ENCODE measurements around the gene DBN1. TPM values are rescaled to one million over a fixed set of nuclear protein-coding genes. Genes with fewer than 3 reads are reported as not detected.

Gene DBN1
- total RNA-seq, 1 donor from 2014 or later, result 21.8 TPM

DNA sequence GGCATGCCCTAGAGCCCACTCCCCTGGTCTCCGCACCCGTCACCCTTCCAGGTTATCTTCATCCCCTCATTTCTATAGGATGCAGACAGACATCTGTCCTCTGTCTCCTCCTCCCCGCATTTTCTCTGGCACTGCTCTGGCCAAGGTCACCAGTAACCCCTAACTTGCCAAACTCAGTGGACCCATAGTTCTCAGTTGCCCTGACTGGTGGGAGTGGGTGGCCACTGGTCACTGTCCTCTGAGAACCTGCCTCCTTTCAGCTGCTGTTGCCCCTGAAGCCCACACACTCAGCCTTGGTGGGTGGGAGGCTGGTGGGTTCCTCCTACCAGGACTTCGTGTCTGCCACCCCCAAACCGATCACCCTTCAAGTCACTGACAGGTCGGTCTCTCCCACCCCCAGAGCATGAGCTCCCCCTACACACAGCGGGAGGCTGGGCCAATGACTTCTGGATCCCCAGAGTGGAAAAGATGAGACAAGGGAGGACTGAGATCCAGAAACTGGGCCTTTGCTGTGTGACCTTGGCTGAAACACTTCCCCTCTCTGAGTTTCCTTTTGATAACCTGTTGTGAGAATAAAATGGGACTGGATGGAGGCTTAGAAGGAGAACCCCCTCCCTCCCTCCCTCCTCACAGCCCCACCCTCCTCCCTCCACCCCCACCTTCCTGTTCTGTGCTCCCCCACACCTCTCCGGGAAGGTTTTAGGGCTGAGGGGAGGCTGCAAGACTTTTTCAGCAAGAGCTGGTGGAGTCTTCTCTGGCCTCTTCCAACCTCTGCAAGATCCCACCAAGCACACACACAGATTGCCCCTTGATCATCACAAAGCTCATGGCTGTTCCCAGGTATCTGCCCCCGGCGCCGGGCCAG lies 2.4 kb upstream of the DBN1 start:
- intact Hi-C loops (cut with micrococcal nuclease), result no loop called here
- DNase-seq, result no peak
- peaks cover 74% of the 10 kb centered on the region for H3K4me1 ChIP-seq

DNA sequence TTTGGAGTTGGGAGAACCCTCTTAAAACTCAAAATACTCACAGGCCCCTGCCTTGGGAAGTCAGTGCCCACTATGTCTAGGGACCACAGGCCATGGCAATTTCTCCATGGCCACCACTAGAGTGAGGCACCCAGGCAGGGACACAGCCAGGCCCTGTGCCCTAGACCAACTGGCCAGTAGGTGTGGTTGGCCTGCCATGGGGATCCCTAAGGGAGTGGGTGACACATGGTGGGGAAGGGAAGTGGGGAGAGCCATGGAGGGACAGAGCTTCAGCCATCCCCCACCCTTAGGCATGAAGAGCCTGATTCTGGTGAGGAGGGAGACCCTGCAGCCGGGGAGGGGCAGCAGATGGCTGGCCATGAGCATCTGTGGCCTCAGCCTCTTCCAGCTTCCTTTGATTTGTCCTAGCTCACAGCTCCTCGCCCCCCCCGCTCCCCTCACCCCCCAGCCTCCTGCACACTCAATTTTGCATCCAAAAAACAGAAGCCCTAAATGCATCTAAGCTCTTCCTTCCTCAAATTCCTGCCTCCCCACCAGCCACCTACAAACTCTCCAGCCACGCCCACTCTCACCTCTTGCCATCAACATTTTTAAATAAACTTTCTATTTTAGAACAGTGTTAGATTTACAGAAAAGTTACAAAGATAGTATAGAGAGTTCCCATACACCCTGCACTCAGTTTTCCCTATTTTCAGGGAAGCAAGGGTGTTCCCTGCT lies 1.6 kb upstream of the DBN1 start:
- intact Hi-C loops (cut with micrococcal nuclease), result no loop called here
- TF ChIP-seq, protein P1, sequence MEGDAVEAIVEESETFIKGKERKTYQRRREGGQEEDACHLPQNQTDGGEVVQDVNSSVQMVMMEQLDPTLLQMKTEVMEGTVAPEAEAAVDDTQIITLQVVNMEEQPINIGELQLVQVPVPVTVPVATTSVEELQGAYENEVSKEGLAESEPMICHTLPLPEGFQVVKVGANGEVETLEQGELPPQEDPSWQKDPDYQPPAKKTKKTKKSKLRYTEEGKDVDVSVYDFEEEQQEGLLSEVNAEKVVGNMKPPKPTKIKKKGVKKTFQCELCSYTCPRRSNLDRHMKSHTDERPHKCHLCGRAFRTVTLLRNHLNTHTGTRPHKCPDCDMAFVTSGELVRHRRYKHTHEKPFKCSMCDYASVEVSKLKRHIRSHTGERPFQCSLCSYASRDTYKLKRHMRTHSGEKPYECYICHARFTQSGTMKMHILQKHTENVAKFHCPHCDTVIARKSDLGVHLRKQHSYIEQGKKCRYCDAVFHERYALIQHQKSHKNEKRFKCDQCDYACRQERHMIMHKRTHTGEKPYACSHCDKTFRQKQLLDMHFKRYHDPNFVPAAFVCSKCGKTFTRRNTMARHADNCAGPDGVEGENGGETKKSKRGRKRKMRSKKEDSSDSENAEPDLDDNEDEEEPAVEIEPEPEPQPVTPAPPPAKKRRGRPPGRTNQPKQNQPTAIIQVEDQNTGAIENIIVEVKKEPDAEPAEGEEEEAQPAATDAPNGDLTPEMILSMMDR (IDR thresholded peaks at IDR 0.05; ENCODE audit: borderline replicate concordance), result no peak
- DNase-seq, result no peak
- peaks cover 77% of the 10 kb centered on the region for H3K4me1 ChIP-seq
- H3K9me3 ChIP-seq (replicated peaks), result no peaks in the 10 kb centered on the region
- H3K4me3 ChIP-seq, result no peak overlapping the region
- peak overlapping the region; percentile 92 for H3K27ac ChIP-seq (replicated peaks)
- H3K27me3 ChIP-seq (ENCODE audit: low read depth), result peaks cover 76% of the 10 kb centered on the region
- H3K36me3 ChIP-seq, result no peaks in the 10 kb centered on the region

More for the DNA sequence above, 2.4 kb upstream of the DBN1 start:
- Histone ChIP-seq H3K4me3 (no peak overlapping the region), H3K27me3 (ENCODE audit: low read depth) (peaks cover 68% of the 10 kb centered on the region), H3K27ac (replicated peaks) (peak overlapping the region; percentile 47), H3K36me3 (no peaks in the 10 kb centered on the region), H3K9me3 (replicated peaks) (no peaks in the 10 kb centered on the region)
- TF ChIP-seq, protein P1 (IDR thresholded peaks at IDR 0.05; ENCODE audit: borderline replicate concordance), result no peak

DNA sequence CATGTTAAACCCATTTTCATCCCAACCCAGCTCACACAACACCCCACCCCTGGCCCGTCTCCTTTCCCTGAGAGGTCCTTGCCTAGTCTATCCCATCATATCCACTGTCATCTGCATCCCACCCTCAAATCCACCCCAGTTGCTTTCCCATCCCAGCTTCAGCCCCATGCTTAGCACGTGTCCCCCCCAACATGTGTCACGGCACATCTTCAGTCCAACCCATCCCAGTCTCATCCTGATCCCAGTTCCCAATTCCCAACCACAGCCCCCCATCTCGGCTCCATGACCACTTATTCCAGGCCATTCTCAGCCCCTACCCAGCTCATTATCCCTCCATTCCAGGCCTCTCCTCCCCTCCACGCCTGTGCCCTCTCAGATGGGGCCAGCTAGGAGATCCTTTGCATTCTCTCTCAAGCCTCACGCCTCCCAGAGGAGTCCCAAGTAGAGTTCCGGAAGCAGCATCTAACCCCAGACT lies 605 bp upstream of the DBN1 start:
- Histone ChIP-seq H3K27ac (replicated peaks) (peak overlapping the region; percentile 92), H3K36me3 (no peaks in the 10 kb centered on the region), H3K4me1 (peaks cover 77% of the 10 kb centered on the region), H3K9me3 (replicated peaks) (no peaks in the 10 kb centered on the region), H3K4me3 (peak overlapping the region; percentile 79), H3K27me3 (ENCODE audit: low read depth) (peaks cover 85% of the 10 kb centered on the region)
- intact Hi-C loops (cut with micrococcal nuclease), result no loop called here
- no peak for DNase-seq
- TF ChIP-seq, protein P1 (IDR thresholded peaks at IDR 0.05; ENCODE audit: borderline replicate concordance), result no peak

DNA sequence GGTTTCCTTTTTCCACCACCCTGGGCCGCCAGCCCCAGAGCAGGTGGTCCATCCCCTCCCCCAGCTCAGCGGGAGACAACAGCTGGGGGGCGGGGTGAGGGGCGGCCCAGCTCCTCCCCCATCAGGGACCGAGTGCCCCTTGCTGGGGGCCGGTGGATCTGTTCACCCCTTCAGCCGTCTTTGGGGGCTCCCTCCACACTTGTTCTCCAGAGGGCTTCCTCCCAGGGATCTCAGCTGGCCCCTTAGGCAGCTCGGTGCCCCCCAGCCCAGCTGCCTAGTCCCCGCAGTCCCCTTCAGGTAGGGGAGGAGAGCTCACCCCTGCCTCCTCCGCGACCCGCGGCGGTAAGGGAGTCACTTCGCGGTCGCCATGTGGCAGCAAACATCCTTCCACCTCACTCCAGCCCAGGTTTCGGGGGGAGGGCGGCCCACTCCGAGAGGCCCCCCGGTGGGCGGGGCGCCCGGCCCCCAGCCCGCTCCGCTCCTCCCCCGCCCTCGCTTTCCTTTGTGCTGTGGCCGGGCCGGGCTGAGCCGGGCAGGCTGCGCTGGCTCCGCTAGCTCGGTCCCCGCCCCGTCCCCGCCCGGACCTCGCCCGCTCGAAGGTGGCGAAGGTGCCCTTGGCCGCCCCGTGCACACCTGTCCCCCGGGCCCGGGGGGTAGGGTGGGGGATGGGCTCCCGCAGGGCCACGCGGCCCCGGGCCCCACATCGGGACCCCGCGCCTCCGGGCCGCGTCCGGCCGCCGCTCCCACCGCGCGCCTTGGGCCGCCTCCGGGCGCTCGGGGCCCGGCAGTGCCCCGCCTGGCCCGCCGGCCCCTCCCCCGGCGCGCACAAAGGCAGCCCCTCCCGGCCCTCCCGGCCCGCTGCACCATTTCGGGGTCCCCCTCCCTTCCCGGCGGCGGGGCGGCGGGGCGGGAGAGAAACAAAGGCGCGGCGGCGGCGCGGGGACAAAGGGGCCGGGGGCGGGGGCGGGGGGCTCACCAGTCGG lies 683 bp downstream of the DBN1 start:
- Histone ChIP-seq H3K4me3 (peak overlapping the region; percentile 79), H3K4me1 (peaks cover 75% of the 10 kb centered on the region), H3K27ac (replicated peaks) (peak overlapping the region; percentile 92), H3K9me3 (replicated peaks) (no peaks in the 10 kb centered on the region), H3K36me3 (no peaks in the 10 kb centered on the region), H3K27me3 (ENCODE audit: low read depth) (peaks cover 94% of the 10 kb centered on the region)
- intact Hi-C loops (cut with micrococcal nuclease), result no loop called here
- TF ChIP-seq, protein P1 (IDR thresholded peaks at IDR 0.05; ENCODE audit: borderline replicate concordance), result no peak
- DNase-seq, result no peak
